GM19397 (cell line): ENCODE data around the gene GRM7.

Experiments
- ATAC-seq: cut with Tn5 transposase; IDR thresholded peaks from one replicate; pipeline ENCODE4 v1.9.1; 2021; ENCODE audit warnings: mild to moderate bottlenecking, moderate library complexity; ENCODE audit not compliant: unreplicated experiment

Gene GRM7

GRCh38 chr3:7226393-7226792, 365.5 kb downstream of the GRM7 start:
- ATAC-seq: no peak

GRCh38 chr3:7238565-7239295, 377.8 kb downstream of the GRM7 start:
- no peak for ATAC-seq

- no peak for ATAC-seq
Observed at GRCh38 chr3:7241584-7242302, 380.8 kb downstream of the GRM7 start.

GRCh38 chr3:7242303-7242635, 381.4 kb downstream of the GRM7 start:
- no peak for ATAC-seq

GRCh38 chr3:7249493-7250076, 388.7 kb downstream of the GRM7 start:
- ATAC-seq: no peak

- no peak for ATAC-seq
Observed at GRCh38 chr3:7254251-7254650, 393.3 kb downstream of the GRM7 start.

- no peak for ATAC-seq
Observed at GRCh38 chr3:7260975-7261374, 400.1 kb downstream of the GRM7 start.

GRCh38 chr3:7263347-7264195, 402.7 kb downstream of the GRM7 start:
- ATAC-seq: no peak

GRCh38 chr3:7264196-7264526, 403.2 kb downstream of the GRM7 start:
- no peak for ATAC-seq

GRCh38 chr3:7265736-7266135, 404.8 kb downstream of the GRM7 start:
- ATAC-seq: no peak

GRCh38 chr3:7266551-7266950, 405.6 kb downstream of the GRM7 start:
- no peak for ATAC-seq

- no peak for ATAC-seq
Observed at GRCh38 chr3:7270731-7271130, 409.8 kb downstream of the GRM7 start.

- ATAC-seq: no peak
Observed at GRCh38 chr3:7271631-7272030, 410.7 kb downstream of the GRM7 start.

- no peak for ATAC-seq
Observed at GRCh38 chr3:7272203-7272602, 411.3 kb downstream of the GRM7 start.

- peak; percentile 80 for ATAC-seq
Observed at GRCh38 chr3:7275396-7275795, 414.5 kb downstream of the GRM7 start.

- ATAC-seq: no peak
Observed at GRCh38 chr3:7280318-7280717, 419.4 kb downstream of the GRM7 start.

GRCh38 chr3:7282988-7283387, 422.1 kb downstream of the GRM7 start:
- ATAC-seq: no peak

GRCh38 chr3:7285505-7285904, 424.6 kb downstream of the GRM7 start:
- ATAC-seq: no peak

- ATAC-seq: no peak
Observed at GRCh38 chr3:7288133-7288532, 427.2 kb downstream of the GRM7 start.

GRCh38 chr3:7289121-7289520, 428.2 kb downstream of the GRM7 start:
- no peak for ATAC-seq

- ATAC-seq: no peak
Observed at GRCh38 chr3:7290077-7290825, 429.3 kb downstream of the GRM7 start.
